Lower leg skin (tissue), 3 donors: ENCODE data around the gene PLXNA3.

Source experiments
- CTCF ChIP-seq, 3 donors: fragments of 450-650 bp; IDR thresholded peaks; one replicate each; pipeline ENCODE4 v1.5.1; 2016; ENCODE audit warnings: antibody characterized with exemption in 3 of 3, mild to moderate bottlenecking in 3 of 3, moderate library complexity in 2 of 3
- POLR2A ChIP-seq, 2 donors: fragments of 450-650 bp; IDR thresholded peaks; one replicate each; pipeline ENCODE4 v1.6.1; 2016 to 2017; ENCODE audit warnings: antibody characterized with exemption in 2 of 2, mild to moderate bottlenecking in 1 of 2, moderate library complexity in 1 of 2

DNA sequence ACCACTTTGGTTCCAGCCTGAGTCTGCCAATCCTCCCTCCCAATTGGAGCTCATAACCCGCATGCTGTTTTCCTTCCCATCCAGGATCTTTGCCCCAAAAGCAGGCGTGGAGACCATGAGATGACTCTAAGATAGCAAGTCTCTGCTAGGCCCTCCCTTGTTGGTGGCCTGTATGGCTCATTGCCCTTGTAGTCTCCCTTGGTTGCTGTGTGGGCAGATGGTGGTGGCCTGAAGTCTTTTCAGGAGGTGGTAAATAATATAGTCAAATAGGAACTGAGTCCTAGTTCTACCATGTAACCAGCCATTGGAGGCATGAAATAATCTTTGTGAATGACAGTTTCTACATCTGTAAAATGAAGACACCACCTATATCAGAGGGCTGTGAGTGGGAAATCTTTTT is 28.4 kb upstream of the PLXNA3 start:
- TF ChIP-seq CTCF (IDR thresholded peaks at IDR 0.05) (no peak), POLR2A (IDR thresholded peaks at IDR 0.05) (no peak)
